MM.1S (cell line): Measurements from ENCODE around the gene AP3B1.

Source experiments
- DNase-seq: peaks from one replicate; pipeline ENCODE4 v3.0.0-alpha.2; 2015
- H2AFZ ChIP-seq: fragments of 300-600 bp; sonication (generic); 2 replicates; pipeline ENCODE4 v1.6.0; 2016; ENCODE audit warnings: antibody characterized with exemption, low read length
- H3F3A ChIP-seq: fragments of 300-600 bp; sonication (generic); 2 replicates; pipeline ENCODE4 v1.6.1; 2016; ENCODE audit warnings: mild to moderate bottlenecking, antibody characterized with exemption, low read length, moderate library complexity, mixed read lengths; ENCODE audit not compliant: insufficient read depth
- H3K27ac ChIP-seq: fragments of 300-600 bp; sonication (generic); 2 replicates; pipeline ENCODE4 v1.5.1; 2016; ENCODE audit warnings: mild to moderate bottlenecking, low read length
- H3K27me3 ChIP-seq: fragments of 300-600 bp; sonication (generic); replicated peaks from 2 replicates; pipeline ENCODE4 v1.6.0; 2016; ENCODE audit warnings: low read length; ENCODE audit not compliant: insufficient read depth
- H3K36me3 ChIP-seq: fragments of 300-600 bp; sonication (generic); replicated peaks from 2 replicates; pipeline ENCODE4 v1.6.1; 2016; ENCODE audit warnings: mild to moderate bottlenecking, low read length, mixed read lengths; ENCODE audit not compliant: insufficient read depth
- H3K4me1 ChIP-seq: fragments of 300-600 bp; sonication (generic); 2 replicates; pipeline ENCODE4 v1.6.1; 2016; ENCODE audit warnings: low read length, mixed read lengths
- H3K4me2 ChIP-seq: fragments of 300-600 bp; sonication (generic); 2 replicates; pipeline ENCODE4 v1.6.0; 2016; ENCODE audit warnings: low read depth, low read length
- H3K4me3 ChIP-seq: fragments of 300-600 bp; sonication (generic); 2 replicates; pipeline ENCODE4 v1.5.1; 2016; ENCODE audit warnings: low read length, mixed read lengths
- H3K79me2 ChIP-seq: fragments of 300-600 bp; sonication (generic); 2 replicates; pipeline ENCODE4 v1.6.1; 2016; ENCODE audit warnings: mixed run types, low read length, mixed read lengths
- H3K9ac ChIP-seq: fragments of 300-600 bp; sonication (generic); 2 replicates; pipeline ENCODE4 v1.6.1; 2016; ENCODE audit warnings: low read length, mixed read lengths
- H3K9me2 ChIP-seq: fragments of 300-600 bp; sonication (generic); replicated peaks from 2 replicates; pipeline ENCODE4 v1.6.1; 2016; ENCODE audit warnings: mild to moderate bottlenecking, low read length, mixed read lengths; ENCODE audit not compliant: insufficient read depth
- H3K9me3 ChIP-seq: fragments of 300-600 bp; sonication (generic); replicated peaks from 2 replicates; pipeline ENCODE4 v1.6.1; 2016; ENCODE audit warnings: mild to moderate bottlenecking, low read length, mixed read lengths; ENCODE audit not compliant: insufficient read depth
- H4K20me1 ChIP-seq: fragments of 300-600 bp; sonication (generic); 2 replicates; pipeline ENCODE4 v1.6.1; 2016; ENCODE audit warnings: mild to moderate bottlenecking, low read length, moderate library complexity, mixed read lengths; ENCODE audit not compliant: insufficient read depth
- EZH2 ChIP-seq: fragments of 300-600 bp; sonication (generic); optimal IDR thresholded peaks from 2 replicates; pipeline ENCODE3; 2017; ENCODE audit warnings: low read depth, mild to moderate bottlenecking, antibody characterized with exemption, low read length, mixed read lengths
- EZH2phosphoT487 ChIP-seq: fragments of 300-600 bp; sonication (generic); IDR thresholded peaks from 2 replicates; pipeline ENCODE4 v1.6.1; 2018; ENCODE audit warnings: antibody characterized with exemption, low read length
- TF ChIP-seq, protein P1 (sequence below): fragments of 300-600 bp; sonication (generic); IDR thresholded peaks from 2 replicates; pipeline ENCODE4 v1.5.1; 2016; ENCODE audit warnings: antibody characterized with exemption, low read length, mixed read lengths

The AP3B1 gene

DNA sequence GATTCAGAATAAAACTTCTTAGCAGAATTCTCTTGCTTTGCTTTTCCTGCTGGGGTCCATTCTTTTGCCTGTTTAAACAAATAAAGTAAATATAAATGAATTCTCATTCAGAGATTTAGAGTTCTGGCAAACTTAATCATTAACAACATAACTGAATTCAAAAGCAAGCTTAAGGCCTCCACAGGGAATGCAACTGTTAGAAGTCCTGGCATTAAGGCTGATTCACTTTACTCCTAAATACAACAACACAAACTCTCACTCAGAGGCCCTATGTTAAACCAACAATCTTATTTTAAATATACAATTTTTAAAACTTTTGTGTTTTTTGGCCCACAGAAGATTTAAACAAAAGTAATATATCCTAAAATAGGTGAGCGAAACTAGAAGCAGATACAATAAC is 178.3 kb downstream of the AP3B1 start:
- H3K9ac ChIP-seq, result no peak overlapping the region
- no peak overlapping the region for H2AFZ ChIP-seq
- H3K36me3 ChIP-seq, result no peaks in the 10 kb centered on the region
- no peak for TF ChIP-seq EZH2
- TF ChIP-seq, protein P1, sequence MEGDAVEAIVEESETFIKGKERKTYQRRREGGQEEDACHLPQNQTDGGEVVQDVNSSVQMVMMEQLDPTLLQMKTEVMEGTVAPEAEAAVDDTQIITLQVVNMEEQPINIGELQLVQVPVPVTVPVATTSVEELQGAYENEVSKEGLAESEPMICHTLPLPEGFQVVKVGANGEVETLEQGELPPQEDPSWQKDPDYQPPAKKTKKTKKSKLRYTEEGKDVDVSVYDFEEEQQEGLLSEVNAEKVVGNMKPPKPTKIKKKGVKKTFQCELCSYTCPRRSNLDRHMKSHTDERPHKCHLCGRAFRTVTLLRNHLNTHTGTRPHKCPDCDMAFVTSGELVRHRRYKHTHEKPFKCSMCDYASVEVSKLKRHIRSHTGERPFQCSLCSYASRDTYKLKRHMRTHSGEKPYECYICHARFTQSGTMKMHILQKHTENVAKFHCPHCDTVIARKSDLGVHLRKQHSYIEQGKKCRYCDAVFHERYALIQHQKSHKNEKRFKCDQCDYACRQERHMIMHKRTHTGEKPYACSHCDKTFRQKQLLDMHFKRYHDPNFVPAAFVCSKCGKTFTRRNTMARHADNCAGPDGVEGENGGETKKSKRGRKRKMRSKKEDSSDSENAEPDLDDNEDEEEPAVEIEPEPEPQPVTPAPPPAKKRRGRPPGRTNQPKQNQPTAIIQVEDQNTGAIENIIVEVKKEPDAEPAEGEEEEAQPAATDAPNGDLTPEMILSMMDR, result no peak
- no peaks in the 10 kb centered on the region for H3K9me3 ChIP-seq
- DNase-seq, result no peak
- H3K79me2 ChIP-seq, result no peaks in the 10 kb centered on the region
- H3K27me3 ChIP-seq, result no peaks in the 10 kb centered on the region
- H3K4me1 ChIP-seq, result no peaks in the 10 kb centered on the region
- no peaks in the 10 kb centered on the region for H3K9me2 ChIP-seq
- H3K4me2 ChIP-seq, result no peak overlapping the region
- no peak overlapping the region for H3K4me3 ChIP-seq
- no peaks in the 10 kb centered on the region for H4K20me1 ChIP-seq
- no peak overlapping the region for H3K27ac ChIP-seq
- no peaks in the 10 kb centered on the region for H3F3A ChIP-seq

DNA sequence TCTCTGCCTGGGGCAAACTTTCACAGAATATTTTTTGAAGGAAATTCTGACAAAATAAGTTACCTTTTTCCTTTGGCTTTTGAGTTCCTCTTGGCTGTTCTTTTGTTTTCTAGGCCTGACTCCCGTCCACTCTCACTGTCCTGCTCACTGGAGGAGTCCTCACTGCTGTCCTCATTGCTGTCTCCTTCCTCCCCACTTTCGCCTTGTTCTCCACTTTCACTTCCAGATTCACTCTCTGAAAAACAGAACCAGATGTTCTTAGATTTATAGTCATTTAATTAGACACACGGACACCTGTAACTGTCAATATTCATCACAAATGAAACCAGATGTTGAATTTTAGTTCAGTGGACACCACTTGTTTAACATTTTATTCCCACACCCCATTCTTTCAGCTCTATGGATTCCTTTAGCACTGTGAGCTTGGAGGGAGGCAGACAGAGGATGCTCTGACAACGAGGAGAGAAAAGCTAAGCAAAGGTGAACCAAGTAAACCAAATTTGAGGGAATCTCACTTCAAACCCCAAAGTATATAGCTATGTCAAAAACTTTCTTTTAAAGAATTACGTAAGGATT is 180.7 kb downstream of the AP3B1 start:
- H3K4me3 ChIP-seq, result no peak overlapping the region
- no peak for DNase-seq

DNA sequence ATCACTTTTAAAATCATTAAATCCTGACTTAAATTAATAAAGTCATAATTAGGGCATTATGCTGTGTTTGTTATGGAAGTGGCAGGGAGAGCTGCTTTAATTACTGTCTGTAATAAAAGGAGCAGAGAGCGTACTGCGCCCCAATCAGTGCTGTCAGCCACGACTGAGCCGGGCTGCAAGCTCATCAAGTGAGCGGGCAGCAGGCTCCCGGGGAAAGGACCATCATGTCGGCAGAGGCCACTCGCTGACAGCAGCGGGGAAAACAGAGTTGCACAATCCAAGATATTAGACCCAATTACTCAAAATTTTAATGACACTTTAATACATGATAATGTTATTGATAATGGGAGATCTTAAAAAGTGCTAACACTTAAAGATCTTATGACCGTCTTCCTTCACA is 181.6 kb downstream of the AP3B1 start:
- H3K9ac ChIP-seq, result no peak overlapping the region
- no peaks in the 10 kb centered on the region for H3K36me3 ChIP-seq
- TF ChIP-seq EZH2, result no peak
- TF ChIP-seq, protein P1, result no peak
- no peak for TF ChIP-seq EZH2phosphoT487
- H3K27ac ChIP-seq, result no peak overlapping the region
- H3K4me2 ChIP-seq, result no peak overlapping the region
- no peaks in the 10 kb centered on the region for H3K9me2 ChIP-seq
- no peaks in the 10 kb centered on the region for H3F3A ChIP-seq
- H4K20me1 ChIP-seq, result no peaks in the 10 kb centered on the region
- no peak overlapping the region for H2AFZ ChIP-seq
- no peaks in the 10 kb centered on the region for H3K27me3 ChIP-seq
- no peak for DNase-seq
- H3K4me3 ChIP-seq, result no peak overlapping the region
- no peaks in the 10 kb centered on the region for H3K79me2 ChIP-seq
- H3K4me1 ChIP-seq, result no peaks in the 10 kb centered on the region
- no peaks in the 10 kb centered on the region for H3K9me3 ChIP-seq

More for the DNA sequence above, 180.7 kb downstream of the AP3B1 start:
- no peak for TF ChIP-seq EZH2phosphoT487
- TF ChIP-seq, protein P1, result no peak
- Histone ChIP-seq H2AFZ (no peak overlapping the region), H4K20me1 (no peaks in the 10 kb centered on the region), H3K4me1 (no peaks in the 10 kb centered on the region), H3K27me3 (no peaks in the 10 kb centered on the region), H3K4me2 (no peak overlapping the region), H3K9me2 (no peaks in the 10 kb centered on the region), H3K9me3 (no peaks in the 10 kb centered on the region), H3K9ac (no peak overlapping the region), H3K27ac (no peak overlapping the region), H3K79me2 (no peaks in the 10 kb centered on the region), H3K36me3 (no peaks in the 10 kb centered on the region), H3F3A (no peaks in the 10 kb centered on the region)
